ENCODE data around the gene TRANK1.
"Not testable (repeated sequence)": the region's sequence is repeated elsewhere in the genome, so short reads cannot be mapped to it uniquely, and the experiment has no call there.

TRANK1 gene

DNA sequence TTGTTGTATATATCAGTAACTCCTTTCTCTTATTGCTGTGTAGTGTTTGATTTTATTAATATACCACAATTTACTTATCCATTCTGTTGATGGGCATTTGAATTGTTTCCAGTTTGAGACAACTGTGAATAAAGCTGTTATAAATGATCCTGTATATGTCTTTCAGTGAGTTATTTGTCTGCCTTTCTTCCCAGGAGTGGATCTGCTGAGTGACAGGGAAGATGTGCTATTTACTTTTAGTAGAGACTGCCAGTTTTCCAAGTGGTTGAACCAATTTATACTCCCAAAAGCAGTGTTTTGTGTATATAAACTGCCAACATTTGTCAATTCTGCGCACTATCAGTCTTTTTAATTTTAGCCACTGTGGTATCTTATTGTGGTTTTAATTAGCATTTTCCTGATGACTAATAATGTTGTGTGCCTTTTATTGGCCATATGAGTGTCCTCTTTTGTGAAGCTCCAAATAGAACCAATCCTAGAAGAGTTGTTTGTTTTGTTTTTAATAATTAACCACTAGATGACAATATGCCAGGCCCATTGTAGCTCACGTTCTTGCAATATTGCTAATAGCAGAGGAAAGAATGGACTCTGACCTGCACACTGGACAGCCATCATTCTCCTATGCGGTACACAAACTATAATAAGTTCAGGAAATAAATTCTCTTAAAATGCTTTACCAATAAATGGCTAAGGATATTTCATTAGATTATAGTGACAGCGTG is 25.3 kb downstream of the TRANK1 start:
- no peak for DNase-seq (ENCODE audit: low read depth)

DNA sequence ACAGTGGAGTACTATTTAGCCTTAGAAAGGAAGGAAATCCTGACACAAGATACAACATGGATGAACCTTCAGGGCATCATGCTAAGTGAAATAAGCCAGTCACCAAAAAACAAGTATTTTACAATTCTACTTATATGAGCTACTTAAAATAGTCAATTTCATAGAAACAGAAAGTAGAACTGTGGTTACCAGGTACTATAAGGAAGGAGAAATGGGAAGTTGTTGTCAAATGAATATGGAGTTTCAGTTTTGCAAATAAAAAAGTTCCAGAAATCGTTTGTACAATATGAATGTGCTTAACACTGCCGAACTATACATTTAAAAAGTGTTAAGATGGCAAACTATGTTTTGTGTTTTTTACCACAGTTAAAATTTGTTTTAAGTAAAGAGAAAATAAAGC is 26.8 kb downstream of the TRANK1 start:
- DNase-seq (ENCODE audit: low read depth): no peak

DNA sequence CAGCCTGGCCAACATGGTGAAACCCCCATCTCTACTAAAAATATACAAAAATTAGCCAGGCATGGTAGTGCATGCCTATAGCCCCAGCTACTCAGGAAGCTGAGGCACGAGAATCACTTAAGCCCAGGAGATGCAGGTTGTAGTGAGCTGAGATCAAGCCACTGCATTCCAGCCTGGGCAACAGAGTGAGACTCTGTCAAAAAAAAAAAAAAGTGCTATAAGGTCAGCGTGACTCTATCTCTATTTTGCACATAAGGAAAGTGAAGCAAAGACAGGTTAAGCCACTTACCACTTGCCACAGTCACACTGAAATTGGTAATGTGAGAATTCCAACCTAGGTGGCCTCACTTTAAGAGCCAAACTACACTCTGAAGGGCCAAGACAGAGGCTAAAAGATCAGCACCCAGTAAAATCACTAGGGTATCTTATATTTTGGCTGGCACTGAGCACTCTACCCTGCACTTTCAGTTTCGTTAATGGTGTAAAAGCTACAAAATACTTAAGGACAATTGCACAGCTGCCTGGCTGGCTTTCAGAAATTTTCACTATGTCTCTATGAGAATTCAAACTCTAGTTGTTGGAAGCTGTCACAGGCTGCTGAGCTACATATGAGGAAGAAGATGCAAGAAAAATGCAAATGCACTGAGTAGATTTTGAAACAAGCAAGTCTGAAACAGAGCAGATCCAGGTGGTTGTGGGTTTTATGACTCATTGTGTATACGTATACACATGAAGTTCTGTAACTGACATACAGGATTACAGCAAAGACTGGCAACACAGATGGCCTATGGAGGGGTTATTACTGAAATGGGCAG is 32.7 kb downstream of the TRANK1 start:
- no peak for DNase-seq (ENCODE audit: low read depth)

- no peak for DNase-seq (ENCODE audit: low read depth)
Observed at GRCh38 chr3:36909666-36910065, 35.2 kb downstream of the TRANK1 start.

GRCh38 chr3:36909181-36909580 is 35.7 kb downstream of the TRANK1 start:
- no peak for DNase-seq (ENCODE audit: low read depth)

DNA sequence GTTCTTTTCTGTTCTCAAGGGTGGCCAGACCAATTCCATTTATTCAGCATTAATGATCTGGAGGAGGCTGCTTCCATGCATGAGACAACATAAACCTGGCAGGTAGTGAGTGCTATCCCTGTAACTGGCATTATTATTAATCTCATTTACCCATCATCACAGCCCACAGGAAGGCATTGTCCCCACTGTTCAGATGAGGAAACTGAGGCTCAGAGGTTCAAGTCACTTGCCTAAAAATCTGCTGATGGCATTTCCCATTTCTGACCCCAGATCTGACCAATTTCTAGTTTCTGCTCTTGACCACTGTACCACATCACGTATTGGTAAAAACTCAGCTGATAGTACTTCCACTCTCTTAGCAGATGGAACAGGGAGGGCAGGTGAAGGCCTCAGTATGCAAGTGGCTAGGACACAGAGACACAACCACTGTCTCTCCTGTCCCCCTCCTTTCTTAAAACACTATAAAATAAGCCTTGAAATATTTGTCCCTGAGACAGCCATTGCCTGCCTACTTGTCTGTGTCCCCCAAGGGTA is 36.1 kb downstream of the TRANK1 start:
- no peak for DNase-seq (ENCODE audit: low read depth)

- peak; percentile 24 for DNase-seq (ENCODE audit: low read depth)
Observed at GRCh38 chr3:36907911-36908646, 36.8 kb downstream of the TRANK1 start.

DNA sequence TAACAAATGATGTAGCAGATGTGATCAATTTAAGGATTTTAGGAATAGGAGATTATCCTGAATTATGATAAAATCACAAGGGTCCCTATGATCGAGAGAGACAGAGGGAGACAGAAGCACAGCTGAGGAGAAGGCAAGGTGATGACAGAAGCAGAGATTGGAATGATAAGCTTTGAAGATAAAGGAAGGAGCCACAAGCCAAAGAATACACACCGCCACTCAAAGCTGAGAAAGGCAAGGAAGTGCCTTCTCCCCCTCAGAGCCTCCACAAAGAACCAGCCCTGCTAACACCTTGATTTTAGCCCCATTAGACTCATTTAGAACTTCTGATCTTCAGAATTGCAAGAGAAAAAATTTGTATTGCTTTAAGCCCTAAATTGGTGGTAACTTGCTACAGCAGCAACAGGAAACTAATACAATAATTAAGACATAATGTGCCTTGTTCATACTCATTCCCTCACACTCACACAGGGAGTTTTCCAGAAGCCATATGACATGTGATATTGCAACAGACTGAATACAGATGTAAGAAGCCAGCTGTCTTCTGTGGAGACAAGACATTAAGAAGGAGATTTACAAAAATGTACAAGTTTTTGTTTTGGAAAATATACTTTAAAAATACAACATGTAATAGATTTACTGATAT is 38.2 kb downstream of the TRANK1 start:
- no peak for DNase-seq (ENCODE audit: low read depth)

DNA sequence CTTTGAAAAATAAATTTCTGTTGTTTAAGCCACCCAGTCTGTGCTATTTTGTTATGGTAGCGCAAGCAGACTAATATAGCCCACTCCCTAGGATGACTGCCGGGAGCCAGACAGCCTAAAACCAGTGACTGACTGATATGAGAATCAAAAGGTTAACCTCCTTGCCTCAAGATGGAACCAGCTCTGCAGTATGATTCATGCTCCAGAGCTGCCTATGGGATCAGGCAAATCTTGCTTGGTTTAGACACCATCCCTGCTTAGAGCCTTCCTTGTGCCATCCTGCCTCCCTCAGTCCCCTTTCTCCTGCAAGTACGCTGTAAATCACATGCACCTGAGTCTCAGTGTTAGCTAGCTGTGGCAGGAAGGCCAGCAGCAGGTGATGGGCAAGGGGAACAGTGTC is 39.3 kb downstream of the TRANK1 start:
- no peak for DNase-seq (ENCODE audit: low read depth)

GRCh38 chr3:36904641-36905040 is 40.2 kb downstream of the TRANK1 start:
- no peak for DNase-seq (ENCODE audit: low read depth)

DNA sequence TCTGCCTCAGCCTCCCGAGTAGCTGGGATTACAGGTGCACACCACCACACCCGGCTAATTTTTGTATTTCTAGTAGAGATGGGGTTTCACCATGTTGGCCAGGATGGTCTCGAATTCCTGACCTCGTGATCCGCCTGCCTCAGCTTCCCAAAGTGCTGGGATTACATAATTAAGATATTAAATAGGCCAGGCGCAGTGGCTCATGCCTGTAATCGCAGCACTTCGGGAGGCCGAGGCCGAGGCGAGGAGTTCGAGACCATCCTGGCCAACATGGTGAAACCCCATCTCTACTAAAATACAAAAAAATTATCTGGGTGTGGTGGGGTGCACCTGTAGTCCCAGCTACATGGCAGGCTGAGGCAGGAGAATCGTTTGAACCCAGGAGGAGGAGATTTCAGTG is 40.8 kb downstream of the TRANK1 start:
- not testable (repeated sequence) for DNase-seq (ENCODE audit: low read depth)

DNA sequence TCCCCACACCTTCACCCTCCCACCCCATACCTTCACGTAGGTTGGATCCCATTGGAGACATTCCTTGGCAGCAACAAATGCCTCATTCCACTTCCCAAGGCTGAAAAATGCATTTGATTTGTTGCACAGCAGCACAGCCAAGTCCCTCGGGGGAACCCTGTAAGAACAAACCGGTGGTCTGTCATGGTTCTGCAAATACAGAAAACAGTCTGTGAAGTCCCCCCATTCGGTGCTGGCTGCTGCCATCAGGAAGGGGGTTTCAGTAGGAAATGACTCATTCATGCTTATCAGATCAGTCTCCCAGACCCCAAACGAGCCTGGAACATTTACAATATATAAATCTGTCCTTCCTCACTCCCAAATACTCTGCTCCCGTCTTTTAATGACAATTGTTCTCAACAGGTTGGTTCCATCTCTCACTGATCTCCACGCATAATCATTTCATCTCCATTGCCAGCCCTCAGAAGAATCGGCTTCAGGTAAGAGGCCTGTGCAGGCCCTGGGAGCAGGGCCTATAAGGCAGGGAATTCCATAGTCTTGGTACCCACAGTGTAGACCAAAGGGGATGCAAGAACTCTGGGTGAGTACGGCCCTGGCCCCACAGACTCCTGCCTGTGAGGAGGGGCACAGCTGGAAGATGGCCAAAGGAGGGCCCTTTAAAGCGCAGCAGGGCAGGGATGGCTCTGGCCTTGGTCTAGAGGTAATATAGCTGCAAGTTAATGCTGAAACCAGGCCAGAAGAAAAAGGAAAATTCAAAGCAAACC is 41.6 kb downstream of the TRANK1 start:
- no peak for DNase-seq (ENCODE audit: low read depth)

DNA sequence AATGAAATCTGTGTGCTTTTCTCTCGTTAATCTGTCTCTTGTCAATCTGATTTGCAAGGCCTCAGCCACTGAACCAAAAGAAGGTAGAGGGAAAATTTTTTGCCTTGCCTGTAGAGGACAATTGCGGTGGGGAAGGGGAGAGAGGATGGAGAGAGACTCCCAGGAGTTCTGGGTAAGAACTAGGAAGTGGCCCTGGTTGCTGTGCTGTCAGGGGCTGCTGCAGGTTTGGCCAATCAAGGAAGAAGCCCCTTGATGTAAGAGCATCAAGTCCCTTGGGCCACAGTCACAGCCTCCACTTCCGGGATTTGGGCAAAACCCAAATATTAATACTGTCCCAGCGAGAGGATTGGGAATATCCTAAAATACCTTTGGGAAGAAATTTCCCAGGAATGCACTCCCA is 43.3 kb downstream of the TRANK1 start:
- DNase-seq (ENCODE audit: low read depth): no peak

DNA sequence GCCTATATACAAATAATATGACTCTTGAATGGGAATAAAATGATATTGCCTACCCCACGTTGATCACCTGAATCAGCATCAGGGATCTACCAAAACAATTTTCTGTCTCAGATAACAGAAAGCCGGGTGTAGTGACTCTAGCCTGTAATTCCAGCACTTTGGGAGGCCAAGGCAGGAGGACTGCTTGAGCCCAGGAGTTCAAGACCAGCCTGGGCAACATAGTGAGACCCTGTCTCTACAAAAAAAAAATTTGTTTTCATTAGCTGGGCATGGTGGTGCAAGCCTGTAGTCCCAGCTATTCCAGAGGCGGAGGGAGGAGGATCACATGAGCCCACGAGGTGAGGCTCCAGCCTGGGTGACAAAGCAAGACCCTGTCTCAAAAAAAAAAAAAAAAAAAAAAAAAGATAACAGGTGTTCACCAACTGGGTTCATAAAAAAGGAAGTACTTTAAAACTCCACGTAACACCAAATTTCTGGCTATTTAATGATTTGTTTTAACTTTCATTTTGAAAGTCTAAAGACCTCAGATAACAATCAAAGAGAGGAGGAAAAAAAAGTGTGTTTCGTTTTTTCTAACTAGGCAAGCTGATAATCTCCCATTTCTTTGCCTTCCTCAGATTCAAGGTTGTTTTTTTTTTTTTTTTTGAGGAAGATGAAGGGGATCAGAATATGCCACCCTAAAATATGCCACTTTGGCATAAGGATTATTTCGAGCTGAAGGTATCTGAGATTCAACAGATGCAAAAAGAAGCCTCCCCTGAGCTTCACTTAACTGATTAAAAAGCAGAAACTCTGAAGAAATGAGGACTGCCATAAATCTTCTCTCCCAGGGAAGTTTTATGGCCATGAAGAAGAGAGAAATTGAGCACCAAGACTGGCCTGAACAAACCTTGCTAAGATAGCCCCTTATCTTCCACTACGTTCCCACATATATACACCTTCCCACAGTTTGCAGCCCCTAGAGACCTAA is 44.1 kb downstream of the TRANK1 start:
- no peak for DNase-seq (ENCODE audit: low read depth)

GRCh38 chr3:36895496-36896409 is 49.1 kb downstream of the TRANK1 start:
- DNase-seq (ENCODE audit: low read depth): no peak

GRCh38 chr3:36894914-36895313 is 49.9 kb downstream of the TRANK1 start:
- no peak for DNase-seq (ENCODE audit: low read depth)

GRCh38 chr3:36893826-36894225 is 51.0 kb downstream of the TRANK1 start:
- no peak for DNase-seq (ENCODE audit: low read depth)

DNA sequence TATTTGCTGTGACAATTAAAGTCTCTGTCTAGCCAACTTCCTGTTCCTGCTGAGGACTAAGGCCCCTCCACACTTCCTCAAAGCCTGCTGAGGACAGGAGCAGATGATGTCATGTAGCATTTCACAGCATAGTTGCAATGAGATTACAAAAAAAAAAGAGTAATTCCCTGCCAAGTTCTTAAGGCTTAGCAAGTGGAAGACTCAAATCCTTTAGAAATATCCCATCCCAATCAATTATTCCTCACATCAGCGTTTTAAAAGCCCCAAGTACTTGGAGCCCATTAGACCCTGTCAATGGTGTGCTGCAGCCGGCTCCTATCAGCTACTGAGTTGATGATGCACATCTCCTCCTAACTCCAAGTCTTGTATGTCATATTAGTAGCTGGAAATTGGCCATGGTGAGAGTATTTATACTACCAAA is 51.7 kb downstream of the TRANK1 start:
- no peak for DNase-seq (ENCODE audit: low read depth)

Data from stimulated activated CD8-positive, alpha-beta memory T cell treated with anti-CD3 and anti-CD28 coated beads, Interleukin-7, amount 100 ng/mL, for 24 hours (primary cell).